ENCODE data around the gene LRRC40. TPM values are rescaled to one million over a fixed set of nuclear protein-coding genes. Genes with fewer than 3 reads are reported as not detected.

Gene LRRC40
- total RNA-seq, 1 experiment from 2014 or later = 12.0 TPM

DNA sequence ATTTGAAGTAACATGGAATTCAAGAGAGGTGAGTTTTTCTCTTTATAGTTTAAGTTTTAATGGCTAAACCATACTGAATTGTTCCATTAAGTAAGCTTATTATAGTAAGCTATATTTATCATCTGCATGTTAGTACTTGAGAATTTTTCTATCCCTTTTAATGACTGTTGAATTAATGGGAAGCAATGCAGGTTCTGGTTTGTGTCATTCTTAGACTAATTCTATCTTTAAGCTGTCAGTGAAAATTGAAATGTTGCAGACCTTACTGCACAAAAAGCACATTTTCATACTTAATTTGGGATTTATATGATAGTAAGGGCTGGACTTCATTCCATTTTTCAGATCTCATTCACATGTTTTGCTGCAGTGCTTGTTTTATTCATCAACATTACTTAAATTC lies 41.7 kb upstream of the LRRC40 start:
- POLR2A ChIA-PET (ENCODE audit: unreplicated experiment) = no interaction called here
- H3K9me3 ChIP-seq (ENCODE audit: insufficient read depth, low read depth) = no peaks in the 10 kb centered on the region
- H3K27me3 ChIP-seq (ENCODE audit: insufficient read depth, low read depth) = no peaks in the 10 kb centered on the region
- H3K9me2 ChIP-seq (ENCODE audit: insufficient read depth) = no peaks in the 10 kb centered on the region
- H3K79me2 ChIP-seq (ENCODE audit: low read depth) = no peaks in the 10 kb centered on the region
- no TSS peak for BruUV-seq (replicated peaks)
- peaks cover 29% of the 10 kb centered on the region for H3F3A ChIP-seq (ENCODE audit: insufficient read depth, low read depth)
- DNase-seq = no peak
- no peak overlapping the region for H3K4me3 ChIP-seq
- no peak overlapping the region for H3K27ac ChIP-seq
- TF ChIP-seq EZH2 (IDR thresholded peaks at IDR 0.05; ENCODE audit: low read depth) (no peak), CTCF (conservative IDR thresholded peaks at IDR 0.05) (no peak)
- intact Hi-C loops (cut with micrococcal nuclease; ENCODE audit: unreplicated experiment) = loop anchor here (2.0 kb wide), 1 partner anchor 18 kb away; no protein-coding TSS in a partner anchor
- H3K4me2 ChIP-seq = no peak overlapping the region
- H2AFZ ChIP-seq = no peak overlapping the region
- H4K20me1 ChIP-seq (ENCODE audit: insufficient read depth) = peaks cover 33% of the 10 kb centered on the region
- CTCF ChIA-PET = no interaction called here
- peaks cover 94% of the 10 kb centered on the region for H3K36me3 ChIP-seq (ENCODE audit: low read depth)
- H3K4me1 ChIP-seq (replicated peaks; ENCODE audit: insufficient read depth) = no peaks in the 10 kb centered on the region

GRCh38 chr1:70239940-70240339 lies 34.6 kb upstream of the LRRC40 start:
- Histone ChIP-seq H3K27me3 (ENCODE audit: insufficient read depth, low read depth) (no peaks in the 10 kb centered on the region), H3K9me2 (ENCODE audit: insufficient read depth) (no peaks in the 10 kb centered on the region), H2AFZ (no peak overlapping the region), H3K27ac (no peak overlapping the region), H3K79me2 (ENCODE audit: low read depth) (0 out of 2 replicates have a peak, but pooled peaks cover 5% of the 10 kb centered on the region), H3K9me3 (ENCODE audit: insufficient read depth, low read depth) (no peaks in the 10 kb centered on the region), H3K4me1 (replicated peaks; ENCODE audit: insufficient read depth) (no peaks in the 10 kb centered on the region), H3K36me3 (ENCODE audit: low read depth) (peaks cover 90% of the 10 kb centered on the region), H3F3A (ENCODE audit: insufficient read depth, low read depth) (peaks cover 6% of the 10 kb centered on the region), H4K20me1 (ENCODE audit: insufficient read depth) (peaks cover 50% of the 10 kb centered on the region), H3K4me3 (no peak overlapping the region), H3K4me2 (no peak overlapping the region)
- DNase-seq = no peak
- no TSS peak for BruUV-seq (replicated peaks)
- ChIA-PET POLR2A (ENCODE audit: unreplicated experiment) (no interaction called here), CTCF (no interaction called here)
- TF ChIP-seq CTCF (conservative IDR thresholded peaks at IDR 0.05) (no peak), EZH2 (IDR thresholded peaks at IDR 0.05; ENCODE audit: low read depth) (no peak)
- intact Hi-C loops (cut with micrococcal nuclease; ENCODE audit: unreplicated experiment) = no loop called here

DNA sequence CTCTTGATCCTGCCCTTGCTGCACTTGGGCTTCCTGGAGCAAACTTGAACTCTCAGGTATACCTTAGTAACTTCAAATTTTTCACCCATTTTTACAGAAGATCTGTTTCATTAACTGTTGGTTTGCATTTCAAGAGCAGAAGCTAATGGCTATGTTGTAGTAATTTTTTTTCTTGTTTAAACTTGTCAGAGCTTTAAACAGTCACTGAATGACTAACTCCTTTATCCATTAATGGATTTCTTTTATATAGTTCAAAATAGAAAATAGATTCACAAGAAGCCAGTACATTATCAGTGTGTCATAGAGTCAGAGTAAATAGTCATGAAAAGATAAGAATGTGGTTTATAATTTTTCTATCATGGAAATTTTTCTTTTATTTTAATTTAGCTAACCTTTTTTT lies 29.4 kb upstream of the LRRC40 start:
- 0 out of 2 replicates have a peak, but pooled peaks cover 5% of the 10 kb centered on the region for H3K79me2 ChIP-seq (ENCODE audit: low read depth)
- no peak overlapping the region for H2AFZ ChIP-seq
- BruUV-seq (replicated peaks) = no TSS peak
- H3K27ac ChIP-seq = no peak overlapping the region
- H3K36me3 ChIP-seq (ENCODE audit: low read depth) = peaks cover 91% of the 10 kb centered on the region
- no peaks in the 10 kb centered on the region for H3K9me3 ChIP-seq (ENCODE audit: insufficient read depth, low read depth)
- peaks cover 37% of the 10 kb centered on the region for H4K20me1 ChIP-seq (ENCODE audit: insufficient read depth)
- H3K27me3 ChIP-seq (ENCODE audit: insufficient read depth, low read depth) = no peaks in the 10 kb centered on the region
- TF ChIP-seq CTCF (conservative IDR thresholded peaks at IDR 0.05) (no peak), EZH2 (IDR thresholded peaks at IDR 0.05; ENCODE audit: low read depth) (no peak)
- H3K9me2 ChIP-seq (ENCODE audit: insufficient read depth) = no peaks in the 10 kb centered on the region
- H3F3A ChIP-seq (ENCODE audit: insufficient read depth, low read depth) = peaks cover 10% of the 10 kb centered on the region
- DNase-seq = no peak
- ChIA-PET POLR2A (ENCODE audit: unreplicated experiment) (interaction anchor here (0.5 kb wide), 1 partner anchor 176 kb away, joined by 4 read pairs; the partner anchor contains the start of gene CTH), CTCF (interaction anchor here (0.6 kb wide), 1 partner anchor 78 kb away, joined by 5 read pairs; no protein-coding TSS in a partner anchor)
- H3K4me2 ChIP-seq = no peak overlapping the region
- H3K4me3 ChIP-seq = no peak overlapping the region
- intact Hi-C loops (cut with micrococcal nuclease; ENCODE audit: unreplicated experiment) = no loop called here
- no peaks in the 10 kb centered on the region for H3K4me1 ChIP-seq (replicated peaks; ENCODE audit: insufficient read depth)

All from PC-9 (cell line).